OCI-LY7 (cell line): Measurements from ENCODE around the gene CLN5.

Source experiments
- CTCF ChIP-seq: fragments of 200-600 bp; sonication (generic); conservative IDR thresholded peaks from 2 replicates; pipeline ENCODE4 v1.5.1; 2014; ENCODE audit warnings: mild to moderate bottlenecking, antibody characterized with exemption, low read length, moderate library complexity, mixed read lengths
- EZH2phosphoT487 ChIP-seq: fragments of 200-600 bp; sonication (generic); IDR thresholded peaks from 2 replicates; pipeline ENCODE4 v1.6.1; 2018; ENCODE audit warnings: low read depth, borderline replicate concordance, mild to moderate bottlenecking, mixed run types, antibody characterized with exemption, low read length, moderate library complexity, mixed read lengths

- TF ChIP-seq CTCF (no peak), EZH2phosphoT487 (no peak)
These were observed 15.0 kb upstream of the CLN5 start for GRCh38 chr13:76976929-76977328.
